Esophagus squamous epithelium (tissue), 5 donors: ENCODE data around the gene RAB15. TPM values are rescaled to one million over a fixed set of nuclear protein-coding genes. Genes with fewer than 3 reads are reported as not detected.

Source experiments
- DNase-seq: peaks from one replicate; lab custom pipeline; 2025; lab: John Stamatoyannopoulos, UW
- H3K27ac ChIP-seq, 4 donors: fragments of 200-600 bp; sonication (generic); one replicate each; pipeline ENCODE4 v1.5.1; 2016 to 2019; ENCODE audit warnings: mild to moderate bottlenecking in 1 of 4
- H3K27me3 ChIP-seq, 4 donors: fragments of 200-600 bp; sonication (generic); 1 replicate in 3 of 4; 2 replicates in 1 of 4; pipeline versions ENCODE4 v1.5.1 to v1.6.0; 2017 to 2021; ENCODE audit warnings: antibody characterized with exemption in 1 of 4
- H3K36me3 ChIP-seq, 3 donors: fragments of 200-600 bp; sonication (generic); one replicate each; pipeline ENCODE4 v1.5.1; 2016 to 2019
- H3K4me1 ChIP-seq, 3 donors: fragments of 200-600 bp; sonication (generic); one replicate each; pipeline ENCODE4 v1.5.1; 2017 to 2019
- H3K4me3 ChIP-seq, 4 donors: fragments of 200-600 bp; sonication (generic); 1 replicate in 3 of 4; 2 replicates in 1 of 4; pipeline ENCODE4 v1.5.1; 2016 to 2019; ENCODE audit warnings: mild to moderate bottlenecking in 2 of 4, moderate library complexity in 1 of 4
- H3K9me3 ChIP-seq, 3 donors: fragments of 200-600 bp; sonication (generic); one replicate each; pipeline ENCODE4 v1.5.1; 2016 to 2019
- POLR2A ChIP-seq, 4 donors: fragments of 450-650 bp; IDR thresholded peaks; one replicate each; pipeline ENCODE4 v1.6.1; 2017; ENCODE audit warnings: antibody characterized with exemption in 4 of 4, mild to moderate bottlenecking in 4 of 4, moderate library complexity in 3 of 4
- WGBS, 2 donors: methylation state at CpG; one replicate each; pipeline ENCODE4 v1.1.5; 2018; 5-methylcytosine and 5-hydroxymethylcytosine counted together
- intact Hi-C: fragments of 100-400 bp; cut with DNase I; formaldehyde crosslinking; loops from one replicate; pipeline ENCODE4 v1.15.0; 2022
- total RNA-seq, 4 donors: library from RNA; depleted of rRNA; stranded (reverse); fragments of >200 nt; gene quantifications; one replicate each; pipeline ENCODE4 v1.1.0, GENCODE V29; 2016
- TF ChIP-seq, protein P1 (sequence below), 6 experiments: fragments of 450-650 bp in 4 of 6; fragments of 200-600 bp in 2 of 6; sonication (generic) in 2 of 6; IDR thresholded peaks; one replicate each; pipeline ENCODE4 v1.5.1; 2016 to 2019; ENCODE audit warnings: antibody characterized with exemption in 6 of 6, mild to moderate bottlenecking in 4 of 6, moderate library complexity in 4 of 6
- donor health status: DM: yes; HTN: yes; CAD: no.

The RAB15 gene
- total RNA-seq, 4 donors from 2014 or later = 2.5 to 7.0 (median 5.2) TPM

DNA sequence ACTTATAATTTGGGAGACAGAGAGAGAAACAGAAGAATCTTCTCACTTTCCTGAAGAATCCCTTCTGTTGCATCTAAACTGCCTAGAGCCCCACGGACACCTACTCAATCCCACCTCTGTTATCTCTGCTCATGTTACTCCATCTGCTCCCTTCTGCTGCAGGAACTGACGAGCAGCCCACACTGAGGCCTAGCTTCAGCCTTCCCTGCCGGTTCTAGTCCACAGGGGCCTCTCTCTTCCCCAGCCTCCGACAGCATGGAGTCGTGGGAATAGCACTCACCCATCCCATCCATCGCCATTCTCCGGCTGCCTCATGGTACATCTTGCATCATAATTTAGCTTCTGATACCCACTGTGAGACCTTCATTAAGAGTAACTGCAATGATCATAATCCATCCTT lies 4.0 kb downstream of the RAB15 start:
- intact Hi-C loops = no loop called here
- no peak overlapping the region for H3K27ac ChIP-seq
- 86 to 94% methylated on average over 7 of the region's 7 CpGs for WGBS, 2 donors

DNA sequence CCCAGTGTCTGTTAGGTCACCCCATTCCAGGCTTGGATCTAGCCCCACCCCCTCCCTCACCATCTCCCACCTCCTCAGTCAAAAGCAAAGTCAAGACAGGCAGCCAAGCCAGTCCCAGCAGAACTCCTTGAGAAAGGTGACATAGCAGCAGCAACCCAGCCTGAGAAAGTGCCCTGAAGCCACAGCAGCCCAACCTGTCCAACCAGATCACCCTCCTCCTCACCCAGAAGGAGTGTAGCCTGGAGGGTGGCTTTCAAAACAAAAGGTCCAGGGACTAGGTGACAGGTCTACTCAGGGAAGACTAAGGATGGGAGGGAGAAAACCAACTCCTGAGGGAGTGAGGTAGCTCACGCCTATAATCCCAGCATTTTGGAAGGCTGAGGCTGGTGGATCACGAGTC lies 5.2 kb downstream of the RAB15 start:
- peaks cover 0 to 26% (median 0%) of the 10 kb centered on the region in 4 donors for H3K27me3 ChIP-seq
- no peak overlapping the region for H3K4me3 ChIP-seq
- no peak for TF ChIP-seq POLR2A (IDR thresholded peaks at IDR 0.05)
- TF ChIP-seq, protein P1, sequence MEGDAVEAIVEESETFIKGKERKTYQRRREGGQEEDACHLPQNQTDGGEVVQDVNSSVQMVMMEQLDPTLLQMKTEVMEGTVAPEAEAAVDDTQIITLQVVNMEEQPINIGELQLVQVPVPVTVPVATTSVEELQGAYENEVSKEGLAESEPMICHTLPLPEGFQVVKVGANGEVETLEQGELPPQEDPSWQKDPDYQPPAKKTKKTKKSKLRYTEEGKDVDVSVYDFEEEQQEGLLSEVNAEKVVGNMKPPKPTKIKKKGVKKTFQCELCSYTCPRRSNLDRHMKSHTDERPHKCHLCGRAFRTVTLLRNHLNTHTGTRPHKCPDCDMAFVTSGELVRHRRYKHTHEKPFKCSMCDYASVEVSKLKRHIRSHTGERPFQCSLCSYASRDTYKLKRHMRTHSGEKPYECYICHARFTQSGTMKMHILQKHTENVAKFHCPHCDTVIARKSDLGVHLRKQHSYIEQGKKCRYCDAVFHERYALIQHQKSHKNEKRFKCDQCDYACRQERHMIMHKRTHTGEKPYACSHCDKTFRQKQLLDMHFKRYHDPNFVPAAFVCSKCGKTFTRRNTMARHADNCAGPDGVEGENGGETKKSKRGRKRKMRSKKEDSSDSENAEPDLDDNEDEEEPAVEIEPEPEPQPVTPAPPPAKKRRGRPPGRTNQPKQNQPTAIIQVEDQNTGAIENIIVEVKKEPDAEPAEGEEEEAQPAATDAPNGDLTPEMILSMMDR (IDR thresholded peaks at IDR 0.05) = no peak
- H3K36me3 ChIP-seq = no peaks in the 10 kb centered on the region
- DNase-seq = no peak
- 14 to 61% methylated on average over 2 of the region's 2 CpGs for WGBS, 2 donors
- peaks cover 6 to 39% (median 11%) of the 10 kb centered on the region in 3 donors for H3K4me1 ChIP-seq
- intact Hi-C loops = no loop called here
- H3K9me3 ChIP-seq = no peaks in the 10 kb centered on the region
- H3K27ac ChIP-seq = peak overlapping the region in 2 of 4 donors; percentile 11 to 21

More for the DNA sequence above, 4.0 kb downstream of the RAB15 start:
- no peaks in the 10 kb centered on the region for H3K9me3 ChIP-seq
- TF ChIP-seq POLR2A (IDR thresholded peaks at IDR 0.05) = no peak
- TF ChIP-seq, protein P1 (IDR thresholded peaks at IDR 0.05) = no peak
- H3K36me3 ChIP-seq = no peaks in the 10 kb centered on the region
- H3K4me1 ChIP-seq = peaks cover 6 to 47% (median 11%) of the 10 kb centered on the region in 3 donors
- H3K4me3 ChIP-seq = no peak overlapping the region
- no peak for DNase-seq
- H3K27me3 ChIP-seq = peaks cover 0 to 30% (median 0%) of the 10 kb centered on the region in 4 donors

DNA sequence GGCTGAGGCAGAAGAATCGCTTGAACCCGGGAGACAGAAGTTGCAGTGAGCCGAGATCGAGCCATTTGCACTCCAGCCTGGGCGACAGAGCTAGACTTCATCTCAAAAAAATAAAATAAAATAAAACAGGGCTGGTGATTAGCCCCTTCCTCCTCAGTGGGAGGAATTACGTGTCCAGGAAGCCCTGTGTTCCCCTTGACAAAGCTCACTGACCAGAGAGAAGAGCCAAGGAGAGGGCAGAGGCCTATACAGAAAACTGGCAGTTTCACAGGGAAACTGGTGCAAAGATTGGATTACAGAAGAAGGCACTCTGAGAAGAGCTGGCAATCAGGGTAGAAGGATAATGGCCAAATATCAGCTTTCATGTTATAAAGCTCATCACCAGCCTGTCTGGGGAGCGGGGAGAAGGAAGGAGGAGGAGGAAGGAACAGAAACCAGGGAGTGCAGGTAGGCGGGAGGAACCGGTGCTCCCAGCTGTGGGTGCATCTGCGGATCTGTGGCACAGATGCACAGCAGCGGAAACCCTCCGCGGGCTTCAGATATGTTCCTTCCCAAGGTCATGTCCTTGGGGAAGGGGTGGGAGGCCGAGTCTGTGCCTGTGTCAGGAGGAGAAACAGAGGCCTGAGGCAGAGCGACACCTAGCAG lies 6.7 kb downstream of the RAB15 start:
- Histone ChIP-seq H3K27me3 (peaks cover 0 to 12% (median 0%) of the 10 kb centered on the region in 4 donors), H3K36me3 (no peaks in the 10 kb centered on the region), H3K4me1 (peaks cover 8 to 38% (median 10%) of the 10 kb centered on the region in 3 donors), H3K9me3 (no peaks in the 10 kb centered on the region), H3K27ac (no peak overlapping the region), H3K4me3 (no peak overlapping the region)
- intact Hi-C loops = no loop called here
- TF ChIP-seq, protein P1 (IDR thresholded peaks at IDR 0.05) = no peak
- no peak for TF ChIP-seq POLR2A (IDR thresholded peaks at IDR 0.05)
- 78 to 88% methylated on average over 15 of the region's 15 CpGs for WGBS, 2 donors
- no peak for DNase-seq

DNA sequence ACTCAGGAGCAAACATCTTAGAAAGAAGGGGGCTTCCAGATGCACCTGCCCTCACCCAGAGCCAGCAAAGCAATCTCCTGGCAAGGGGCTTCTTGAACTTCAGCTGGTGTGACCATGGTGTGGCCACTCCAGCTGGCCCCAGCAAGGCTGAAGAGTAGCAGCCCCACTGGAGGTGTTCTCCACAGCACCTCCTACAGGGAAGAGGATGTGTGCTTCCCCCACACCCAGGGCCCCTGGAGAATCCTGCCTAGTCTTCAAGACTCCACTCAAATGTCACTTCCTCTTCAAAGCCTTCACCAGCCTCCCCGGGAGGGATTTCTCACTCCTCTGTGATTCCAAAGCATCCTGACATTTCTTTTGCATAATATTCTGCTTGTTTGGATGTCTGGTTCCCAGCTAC lies 8.5 kb downstream of the RAB15 start:
- WGBS, 2 donors = 50 to 67% methylated on average over 1 of the region's 1 CpG
- H3K4me1 ChIP-seq = peaks cover 14 to 50% (median 15%) of the 10 kb centered on the region in 3 donors
- no peak for DNase-seq
- no peaks in the 10 kb centered on the region for H3K36me3 ChIP-seq
- no peak overlapping the region for H3K4me3 ChIP-seq
- no peaks in the 10 kb centered on the region for H3K9me3 ChIP-seq
- no peak overlapping the region for H3K27ac ChIP-seq
- TF ChIP-seq, protein P1 (IDR thresholded peaks at IDR 0.05) = no peak
- TF ChIP-seq POLR2A (IDR thresholded peaks at IDR 0.05) = no peak
- intact Hi-C loops = no loop called here
- no peaks in the 10 kb centered on the region for H3K27me3 ChIP-seq

DNA sequence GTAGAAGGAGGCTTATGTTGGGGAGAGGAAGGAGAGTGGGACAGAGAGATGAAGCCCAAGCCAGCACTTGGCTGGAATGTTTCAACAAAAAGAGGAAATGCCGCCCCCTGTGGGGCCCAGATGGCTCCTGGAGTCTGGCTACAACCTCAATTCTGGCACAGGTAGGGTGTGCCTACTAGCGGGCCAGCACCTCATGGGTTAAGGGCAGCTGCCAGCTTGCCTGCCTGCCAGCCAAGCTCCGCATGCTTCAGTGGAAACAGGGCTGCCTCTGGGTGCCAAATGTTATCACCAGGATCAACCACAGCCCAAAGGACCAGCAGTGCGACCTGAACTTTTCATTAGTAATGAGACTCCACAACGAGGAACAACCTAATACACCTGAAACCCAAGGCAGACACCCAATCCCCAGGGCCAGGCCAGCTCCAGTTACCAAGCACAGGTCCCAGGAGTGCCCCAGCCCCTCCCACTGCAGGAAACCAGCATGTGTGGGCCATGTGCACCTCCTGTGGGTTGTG lies 11.3 kb downstream of the RAB15 start:
- intact Hi-C loops = no loop called here

More for the DNA sequence above, 11.3 kb downstream of the RAB15 start:
- H3K4me1 ChIP-seq = peaks cover 18 to 64% (median 19%) of the 10 kb centered on the region in 3 donors
- no peaks in the 10 kb centered on the region for H3K36me3 ChIP-seq
- no peak for DNase-seq
- peak overlapping the region in 3 of 4 donors; percentile 8 to 29 (median 21) for H3K27ac ChIP-seq
- WGBS, 2 donors = 25 to 33% methylated on average over 3 to 4 of the region's 5 CpGs
- no peaks in the 10 kb centered on the region for H3K9me3 ChIP-seq
- no peak overlapping the region for H3K4me3 ChIP-seq
- TF ChIP-seq, protein P1 (IDR thresholded peaks at IDR 0.05) = peak in 1 of 6 experiments; percentile 45
- TF ChIP-seq POLR2A (IDR thresholded peaks at IDR 0.05) = no peak
- no peaks in the 10 kb centered on the region for H3K27me3 ChIP-seq
